Inferior parietal cortex (tissue), 1 donor: ENCODE results near the gene TMEM132C.

Experiments
- DNase-seq: peaks from one replicate; pipeline ENCODE4 v3.0.0-alpha.2; 2016; ENCODE audit errors: extremely low spot score

Gene TMEM132C

DNA sequence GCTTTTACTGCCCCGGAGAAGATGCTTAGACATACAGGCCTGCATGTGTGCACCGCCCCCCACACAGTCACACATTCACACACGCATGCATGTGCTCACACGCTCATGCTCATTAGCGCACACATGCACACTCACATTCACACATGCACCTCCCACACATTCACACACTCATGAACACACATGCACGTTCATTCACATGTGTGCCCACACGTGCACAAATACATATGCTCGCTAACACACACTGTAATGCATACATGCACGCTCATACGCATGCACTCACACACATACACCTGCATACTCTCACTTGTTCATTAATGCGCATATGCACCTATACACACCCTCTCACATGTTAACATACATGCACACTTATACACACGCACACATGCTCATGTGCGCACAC is 21.9 kb downstream of the TMEM132C start:
- DNase-seq, result no peak

DNA sequence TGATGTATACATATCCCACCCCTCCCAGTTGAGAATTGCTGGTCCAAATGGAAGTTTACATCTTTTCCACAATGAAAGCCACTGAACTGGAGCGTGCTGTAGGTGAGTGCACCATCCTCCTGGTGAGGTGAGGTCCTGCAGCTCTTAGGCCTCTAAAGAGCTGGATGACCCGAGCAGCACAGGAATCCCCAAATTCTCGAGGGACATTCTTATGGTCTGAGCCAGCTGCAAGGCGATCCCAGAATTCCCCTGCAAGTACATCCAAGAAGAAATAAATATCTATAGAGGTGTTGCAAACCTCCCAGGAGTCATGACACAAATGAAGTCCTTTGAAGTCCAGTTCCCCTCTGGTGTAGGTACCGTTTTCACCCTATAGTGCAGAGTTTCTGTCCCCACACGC is 24.0 kb downstream of the TMEM132C start:
- no peak for DNase-seq

DNA sequence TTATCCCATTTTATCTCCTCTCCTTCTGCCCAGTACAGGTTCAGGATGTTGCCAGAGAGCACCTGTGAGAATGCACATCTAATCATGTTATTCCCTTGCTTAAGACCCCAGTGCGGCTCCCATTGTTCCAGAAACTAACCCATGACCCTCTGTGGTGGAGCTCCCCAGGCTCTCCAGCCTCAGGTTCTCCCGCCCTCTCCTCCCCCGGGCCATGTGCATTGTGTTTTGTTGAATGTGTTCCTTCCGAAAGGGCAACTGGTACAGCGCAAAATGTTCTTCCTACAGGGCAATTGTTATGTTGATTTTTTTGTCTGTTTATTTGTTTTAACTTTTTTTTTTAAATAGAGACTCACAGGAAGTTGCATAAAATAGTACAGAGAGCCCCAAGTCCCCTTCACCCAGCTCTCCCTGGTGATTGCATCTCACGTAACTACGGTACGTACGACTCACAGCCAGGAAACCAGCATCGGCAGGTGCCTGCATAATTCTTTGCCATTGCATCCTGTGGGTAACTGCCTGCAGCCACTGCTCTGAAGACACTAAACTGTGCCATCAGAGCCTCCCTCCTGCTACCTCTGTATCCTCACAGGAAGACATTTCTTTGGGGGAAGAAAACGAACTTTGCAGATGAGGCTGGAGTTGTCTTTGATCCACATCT is 31.2 kb downstream of the TMEM132C start:
- no peak for DNase-seq

DNA sequence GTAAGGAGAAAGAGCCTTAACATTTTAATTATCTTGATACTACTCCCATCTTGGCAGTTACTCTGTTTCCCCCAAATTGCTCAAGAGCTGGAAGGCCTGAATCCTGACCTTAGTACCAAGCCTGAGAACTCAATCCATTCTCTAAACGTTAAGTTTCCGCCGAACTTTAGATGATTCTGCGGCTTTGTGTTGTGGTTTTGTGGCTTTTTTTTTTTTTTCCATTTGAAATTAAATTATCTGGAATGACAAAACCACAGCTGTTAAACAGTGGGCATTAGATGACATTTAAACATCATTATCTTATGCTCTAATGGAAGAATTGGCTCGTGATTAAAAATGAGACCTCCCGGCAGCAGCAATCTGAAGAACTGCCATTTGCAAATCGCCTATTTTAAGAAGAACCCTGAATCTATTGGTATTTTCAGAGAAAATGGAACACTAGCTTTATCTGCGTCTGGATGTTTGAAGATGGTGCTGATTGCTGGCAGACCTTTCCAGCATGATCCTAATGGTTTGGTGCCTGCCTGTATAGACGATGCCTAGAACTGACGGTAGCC is 38.4 kb downstream of the TMEM132C start:
- DNase-seq, result no peak

DNA sequence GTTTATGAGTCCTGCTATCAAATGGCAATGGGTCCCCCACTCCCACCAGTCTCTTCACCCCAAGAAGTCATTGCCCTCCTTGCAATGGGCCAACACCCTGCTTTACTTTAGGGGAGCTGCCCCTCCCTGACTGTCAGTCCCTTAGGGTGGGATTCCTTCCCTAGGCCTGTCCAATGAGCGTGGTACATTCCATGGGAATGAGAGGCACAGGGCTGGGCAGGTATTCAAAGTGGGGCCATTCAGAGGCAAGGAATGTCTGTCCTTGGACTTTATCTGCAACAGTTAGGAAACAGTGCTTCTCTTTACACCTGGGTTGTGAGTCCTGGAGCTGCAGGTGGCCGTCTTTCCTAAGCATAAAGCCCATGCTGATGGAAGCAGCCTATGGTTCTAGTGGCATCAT is 40.8 kb downstream of the TMEM132C start:
- no peak for DNase-seq

DNA sequence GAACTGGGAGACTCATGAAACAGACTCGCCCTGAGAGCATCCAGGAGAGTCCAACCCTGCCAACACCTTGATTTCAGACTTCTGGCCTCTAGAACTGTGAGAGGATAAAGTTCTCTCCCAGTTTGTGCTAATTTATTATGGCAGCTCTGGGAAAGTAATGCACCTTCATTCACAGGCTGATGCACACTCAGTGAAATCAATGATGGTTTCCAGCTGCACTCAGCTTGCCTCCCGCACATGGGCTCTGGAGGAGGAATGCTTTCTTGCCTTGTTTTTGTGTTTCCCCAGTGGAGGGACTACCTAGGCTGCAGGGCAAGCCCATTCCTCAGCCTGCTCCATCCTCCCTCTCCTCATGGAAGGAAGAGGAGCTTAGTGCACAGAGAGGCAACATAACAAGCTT is 45.7 kb downstream of the TMEM132C start:
- no peak for DNase-seq

DNA sequence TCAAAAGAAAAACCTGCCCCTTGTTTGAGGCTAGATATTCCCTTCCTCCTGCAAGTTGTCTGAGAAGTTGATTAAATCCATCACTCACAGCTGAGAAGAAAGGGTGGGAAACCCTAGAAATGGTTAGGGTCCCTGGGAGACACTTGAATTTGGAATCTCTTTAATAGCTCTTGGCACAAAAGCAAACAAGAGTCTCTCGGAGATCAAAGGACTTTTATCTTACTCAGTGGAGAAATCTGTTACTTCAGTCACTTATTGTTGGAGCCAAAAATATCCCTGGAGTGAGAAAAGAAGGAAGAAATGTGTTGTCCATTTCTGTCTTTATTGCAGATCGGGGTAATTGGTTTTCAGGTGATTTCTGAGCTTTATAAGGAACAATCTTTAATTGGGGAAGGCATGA is 47.0 kb downstream of the TMEM132C start:
- no peak for DNase-seq

DNA sequence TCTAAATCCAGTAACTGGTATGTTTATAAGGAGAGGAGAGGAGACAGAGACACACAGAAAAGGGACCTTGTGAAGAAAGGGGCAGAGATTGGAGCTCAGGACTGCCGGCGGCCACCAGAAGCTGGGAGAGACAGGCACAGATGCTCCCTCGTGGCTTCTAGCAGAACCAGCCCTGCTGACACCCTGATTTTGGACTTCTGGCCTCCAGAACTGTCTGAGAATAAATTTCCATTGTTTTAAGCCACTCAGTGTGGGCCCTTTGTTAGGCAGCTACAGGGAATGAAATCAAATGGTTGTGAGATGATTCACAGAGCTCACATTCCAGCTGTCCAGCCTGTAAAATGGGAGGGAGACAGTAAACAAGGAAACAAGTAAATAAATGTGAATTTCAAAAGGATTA is 47.6 kb downstream of the TMEM132C start:
- no peak for DNase-seq

DNA sequence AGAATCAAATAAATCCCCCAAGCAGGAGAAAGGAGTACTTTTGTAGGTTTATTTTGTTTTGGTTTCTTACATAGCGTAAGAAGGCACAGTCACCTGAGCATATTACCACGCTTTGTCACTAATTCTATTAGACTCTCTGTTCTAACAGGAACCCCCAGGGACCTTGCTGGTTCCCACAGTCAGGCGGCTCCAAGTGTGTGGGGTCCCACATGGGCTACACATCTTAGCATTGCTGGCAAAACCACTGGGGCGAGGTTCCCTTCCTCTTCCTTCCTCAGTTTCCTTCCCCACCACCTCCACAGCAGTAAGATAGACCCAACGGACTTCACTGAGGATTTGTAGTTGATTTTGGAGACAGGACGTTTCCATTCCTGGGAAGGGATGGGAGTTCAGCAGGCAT is 49.1 kb downstream of the TMEM132C start:
- DNase-seq, result no peak

DNA sequence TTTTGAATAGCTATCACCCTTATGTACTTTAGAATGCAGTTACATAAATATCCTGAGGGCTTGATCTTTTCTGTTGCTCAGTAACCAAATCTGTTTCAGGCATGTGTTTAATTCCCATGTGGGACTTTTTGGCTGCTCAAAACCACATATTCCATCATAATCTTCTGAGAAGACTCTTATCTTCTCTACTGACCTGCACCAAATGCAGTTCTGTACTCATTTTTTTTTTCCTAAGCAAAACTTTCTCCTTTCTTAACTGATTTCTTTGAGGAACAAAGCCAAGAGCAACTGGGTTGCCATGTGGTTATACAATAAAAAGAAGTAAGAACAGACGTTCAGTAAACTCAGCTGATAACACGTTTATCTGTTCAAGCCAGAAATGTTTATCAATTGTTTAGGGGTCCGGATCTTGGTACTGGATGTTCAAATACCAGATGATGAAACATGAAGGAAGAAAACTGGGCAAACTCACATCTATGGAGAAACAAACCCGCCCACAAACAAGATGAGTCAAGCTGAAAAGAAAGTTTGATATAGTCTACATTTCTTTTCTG is 50.1 kb downstream of the TMEM132C start:
- peak; percentile 15 for DNase-seq

DNA sequence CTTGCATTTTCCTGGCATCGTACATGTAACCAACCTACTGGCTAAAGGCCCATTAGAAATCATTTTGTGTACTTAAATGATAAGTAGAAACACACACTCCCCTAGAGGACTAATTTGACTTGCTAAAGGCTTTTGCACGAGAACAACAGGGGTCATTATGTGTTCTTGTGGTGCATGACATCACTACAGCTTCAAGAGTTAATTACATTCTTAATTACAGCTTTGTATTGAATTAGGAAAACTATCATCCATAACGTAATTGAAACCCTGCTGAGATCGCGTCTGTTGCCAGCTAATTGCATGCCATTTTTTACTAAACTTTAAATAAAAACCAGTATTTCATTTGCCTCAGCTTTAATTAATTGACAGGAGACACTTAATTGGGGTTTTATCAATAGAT is 51.4 kb downstream of the TMEM132C start:
- DNase-seq, result no peak

DNA sequence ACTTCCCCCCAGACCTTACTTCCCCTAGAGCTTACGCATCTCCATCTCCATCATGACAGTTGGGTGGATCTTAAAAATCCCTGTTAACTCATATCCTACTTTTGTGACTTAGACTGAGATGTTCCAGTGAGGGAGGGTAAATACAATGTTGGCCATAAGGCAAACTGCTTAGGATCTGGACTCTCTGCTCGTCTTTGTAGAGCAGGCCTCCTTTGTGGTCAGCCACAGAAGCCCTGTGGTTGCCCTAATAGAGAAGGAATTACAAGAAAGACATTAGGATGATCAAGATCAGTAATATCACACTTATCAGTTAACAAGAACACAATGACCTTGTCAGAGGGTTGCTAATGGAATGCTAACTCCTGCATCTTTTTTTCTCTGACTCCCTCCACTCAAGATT is 52.0 kb downstream of the TMEM132C start:
- no peak for DNase-seq

DNA sequence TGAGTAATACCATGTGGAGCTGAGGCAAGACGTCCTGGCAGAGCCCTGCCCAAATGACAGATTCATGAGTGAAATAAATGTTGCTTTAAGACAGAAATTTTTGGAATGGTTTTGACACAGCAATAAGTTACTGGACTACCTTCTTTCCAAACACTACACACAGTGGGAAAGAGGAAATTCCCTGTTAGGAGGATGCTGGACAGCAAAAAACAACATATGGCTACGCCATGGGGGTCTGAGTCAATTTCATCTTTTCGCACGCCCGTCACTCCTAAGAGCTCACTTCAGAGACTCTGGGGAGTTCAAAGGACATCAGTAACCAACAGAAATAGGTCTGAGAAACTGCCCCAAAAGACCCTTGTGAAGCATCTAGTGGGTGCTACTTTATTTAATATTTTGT is 55.4 kb downstream of the TMEM132C start:
- no peak for DNase-seq

DNA sequence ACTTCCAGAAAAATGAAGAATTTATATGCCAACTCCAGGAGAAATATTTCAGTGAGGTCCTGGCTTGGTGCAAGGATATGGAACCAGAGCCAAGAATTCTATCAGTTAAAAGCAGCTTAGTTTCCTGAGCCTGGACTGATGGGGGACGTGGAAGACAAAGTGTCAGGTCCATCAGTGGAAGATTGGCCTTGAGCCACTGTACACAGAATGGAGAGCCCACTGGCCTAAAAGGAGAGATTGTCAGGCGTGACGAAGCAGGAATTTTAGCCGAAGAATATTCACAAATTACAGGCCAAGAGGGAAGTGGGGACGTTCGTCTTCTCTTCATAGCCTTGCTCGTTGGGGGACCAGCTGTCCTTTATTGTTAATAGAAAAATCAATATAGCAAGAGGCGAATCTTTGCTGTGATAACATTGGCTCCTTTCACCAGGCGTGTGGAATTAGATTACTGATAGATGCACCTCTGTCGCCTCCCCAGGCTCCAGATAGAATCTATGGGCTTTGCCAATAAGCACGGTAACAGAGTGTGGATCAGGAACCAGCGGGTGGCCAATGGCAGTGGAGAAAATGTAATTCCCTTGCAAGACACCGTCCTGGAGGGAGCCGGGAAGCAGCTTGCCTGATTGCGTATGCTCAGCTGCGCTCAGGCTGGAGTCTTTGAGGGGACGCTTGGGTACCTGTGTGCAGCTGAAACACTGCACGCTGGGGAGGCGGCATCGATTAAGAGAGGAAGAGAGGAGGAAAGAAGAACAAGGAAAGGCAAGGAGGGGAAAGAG is 56.4 kb downstream of the TMEM132C start:
- DNase-seq, result no peak

DNA sequence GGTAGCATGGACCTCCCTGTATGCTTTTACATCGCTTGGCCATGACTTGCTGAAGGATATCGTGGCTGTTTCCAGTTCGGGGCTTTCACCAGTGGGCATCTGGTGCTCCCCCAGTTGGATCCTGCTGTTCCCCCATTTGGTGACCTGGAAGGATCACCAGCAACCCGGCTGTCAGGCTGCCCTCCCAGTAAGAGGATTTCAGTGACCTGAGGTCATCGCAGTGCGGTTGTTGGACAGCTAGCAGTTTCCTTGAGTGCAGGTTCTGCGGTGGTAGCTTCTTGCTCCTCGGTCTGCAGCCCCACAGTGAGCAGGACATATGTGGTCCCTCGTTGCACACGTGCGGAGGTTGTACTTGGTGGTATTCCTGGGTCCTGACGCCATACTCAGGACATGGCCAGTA is 58.7 kb downstream of the TMEM132C start:
- no peak for DNase-seq

DNA sequence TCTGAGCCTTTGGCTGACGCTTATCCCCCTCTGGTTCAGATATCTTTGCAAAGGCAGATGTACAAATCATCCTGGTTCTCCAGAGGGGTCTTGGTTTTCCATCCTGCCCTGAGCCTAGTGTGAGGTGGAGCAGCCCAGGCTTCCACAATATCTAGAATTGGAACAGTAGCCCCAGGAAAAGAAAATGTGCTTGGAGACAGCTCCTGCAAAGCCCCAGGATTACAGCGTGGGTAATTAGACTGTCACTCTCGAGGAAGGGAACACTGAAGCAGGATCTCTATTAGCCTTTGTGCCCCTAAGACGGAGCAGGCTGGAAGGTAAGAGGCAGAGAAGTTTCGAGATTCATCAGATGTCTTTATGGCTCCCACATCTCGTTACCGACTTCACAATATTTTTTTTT is 59.4 kb downstream of the TMEM132C start:
- no peak for DNase-seq

DNA sequence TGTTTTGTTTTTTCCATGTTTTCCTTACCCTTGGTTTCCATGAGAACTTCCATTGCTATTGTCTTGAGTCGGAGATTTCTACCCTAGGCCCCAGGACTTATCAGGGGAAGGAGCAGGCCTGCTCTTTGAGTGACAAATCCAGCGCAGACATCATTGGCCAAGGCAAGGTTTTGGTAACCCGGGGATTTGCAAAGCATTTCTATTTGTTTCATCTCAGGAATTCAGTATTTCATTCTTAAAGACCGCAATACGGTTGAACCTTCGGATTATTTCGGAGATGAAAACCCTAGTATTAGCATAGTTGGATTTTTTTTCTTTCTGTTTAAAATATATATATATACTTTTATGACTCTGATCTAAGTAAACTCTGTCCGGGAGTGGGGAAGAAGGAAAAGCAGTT is 62.0 kb downstream of the TMEM132C start:
- no peak for DNase-seq

DNA sequence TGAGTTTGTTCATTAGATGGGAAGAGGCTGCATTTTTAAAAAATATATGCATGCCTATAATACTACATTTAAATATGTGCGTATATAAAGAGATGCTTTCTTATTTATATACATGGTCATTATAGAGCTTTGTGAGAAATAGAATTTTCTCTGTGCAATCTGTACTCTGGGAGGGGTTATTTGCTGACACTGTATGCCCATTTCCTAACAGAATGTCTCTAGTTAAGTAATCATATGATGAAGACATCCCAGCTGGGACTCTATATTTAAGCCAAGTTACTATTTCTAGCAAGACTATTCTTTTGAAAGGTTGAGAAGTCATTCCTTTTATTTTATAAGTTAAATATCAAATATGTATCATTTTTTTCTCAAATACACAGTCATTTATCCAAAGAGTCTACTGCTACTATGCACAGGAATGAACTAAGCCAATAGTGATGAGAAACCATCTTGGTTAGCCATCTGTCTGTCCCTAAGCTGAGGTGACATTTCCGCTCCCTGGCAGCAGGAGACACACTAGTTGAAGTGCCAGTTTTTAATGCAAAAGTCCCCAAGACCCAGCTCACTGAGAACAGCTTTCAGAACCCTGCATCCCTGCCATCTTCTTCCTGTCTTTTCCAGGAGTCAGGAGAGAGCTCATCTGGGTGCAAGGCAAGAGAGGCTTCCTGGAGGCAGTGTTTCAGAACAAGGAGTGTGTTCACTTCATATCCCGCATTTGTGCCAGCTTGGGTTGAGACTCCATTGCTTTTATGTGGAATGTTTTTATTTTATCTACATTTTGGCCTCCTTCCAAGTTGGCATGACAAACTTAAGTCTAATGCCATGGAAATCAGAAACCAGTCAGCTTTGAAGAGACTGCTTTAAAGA is 69.5 kb downstream of the TMEM132C start:
- no peak for DNase-seq

DNA sequence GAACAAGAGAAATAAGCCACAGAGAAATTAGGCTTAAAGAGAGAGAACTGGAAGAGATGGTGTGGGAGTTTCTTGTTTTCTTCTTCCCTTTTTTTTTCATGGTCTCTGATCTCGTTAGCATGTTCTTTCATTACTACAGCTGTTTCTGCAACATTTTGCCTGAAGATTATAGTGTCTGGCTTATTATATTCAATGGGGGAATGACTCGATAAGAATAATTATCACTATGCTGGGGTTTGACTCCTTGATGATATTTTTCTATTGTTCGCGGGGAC is 70.0 kb downstream of the TMEM132C start:
- no peak for DNase-seq

DNA sequence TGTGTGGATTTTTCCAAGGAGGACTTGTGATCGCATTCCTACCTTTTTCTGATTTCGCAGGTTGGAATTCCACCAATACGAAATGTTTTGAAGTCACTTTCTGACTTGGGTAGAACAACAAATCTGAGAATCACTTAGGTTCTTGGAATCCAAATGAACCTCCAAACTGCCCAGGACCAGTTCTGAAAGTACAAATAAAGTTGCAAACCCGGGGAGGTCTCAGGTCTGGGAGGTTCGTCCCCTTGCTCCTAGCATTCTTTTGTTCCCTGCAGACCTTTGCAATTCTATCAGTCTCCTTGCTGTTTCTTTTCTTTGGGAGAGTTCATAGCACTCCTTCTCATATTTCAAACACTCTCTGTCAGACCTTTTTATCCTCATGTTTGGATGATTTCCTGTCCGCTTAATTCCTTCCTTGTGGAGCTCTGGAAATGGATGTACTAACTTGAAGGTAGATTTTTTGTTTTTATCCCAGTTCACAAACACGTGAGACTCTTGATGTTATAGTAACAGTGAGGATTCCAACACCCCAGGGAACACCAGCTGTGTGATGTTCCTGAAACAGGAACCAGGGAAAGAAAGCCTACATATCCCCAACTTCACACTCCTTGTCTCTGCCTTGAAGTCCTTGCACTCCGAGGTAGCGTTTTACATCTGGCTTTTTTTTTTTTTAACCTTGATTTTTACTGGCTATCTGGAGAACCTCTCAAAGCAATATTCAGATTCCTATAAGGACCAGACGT is 70.6 kb downstream of the TMEM132C start:
- DNase-seq, result no peak

DNA sequence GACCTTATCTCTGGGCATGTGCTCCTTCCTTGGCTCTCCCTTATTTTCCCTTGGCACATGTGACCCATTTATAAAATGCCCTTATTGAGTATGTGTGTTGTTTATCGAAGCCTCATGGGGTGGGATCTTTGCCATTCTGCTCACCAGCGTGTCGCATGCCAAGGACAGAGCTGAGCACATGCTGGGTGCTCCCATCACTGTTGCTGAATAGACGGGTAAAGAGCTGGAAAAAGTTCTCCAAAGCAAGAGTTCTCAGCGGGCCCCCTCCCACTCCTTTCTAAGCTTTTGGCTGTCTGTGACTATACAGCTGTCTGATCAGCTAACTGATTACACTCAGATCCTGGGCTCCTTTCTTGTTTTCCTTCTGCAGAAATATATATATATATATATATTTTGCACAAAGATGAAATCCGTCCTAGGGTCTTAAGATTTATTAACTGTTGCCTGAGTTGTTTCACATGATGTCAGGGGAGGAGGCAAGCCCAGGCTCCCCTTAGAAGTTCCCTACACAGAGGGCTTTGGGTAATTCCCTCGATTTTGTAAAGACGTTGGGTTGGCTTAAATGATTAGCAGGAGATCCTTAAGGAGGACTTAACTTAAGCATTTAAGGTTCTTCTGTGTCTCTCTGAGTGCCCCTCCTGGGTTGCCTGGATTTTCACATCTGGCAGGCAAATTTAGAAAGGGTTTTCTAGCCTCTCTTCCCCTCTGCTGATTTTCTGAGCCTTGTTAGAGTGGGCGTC is 71.6 kb downstream of the TMEM132C start:
- DNase-seq, result no peak
